B cell (primary cell): ENCODE results near the gene OCA2. TPM values are rescaled to one million over a fixed set of nuclear protein-coding genes. Genes with fewer than 3 reads are reported as not detected.

Experiments used
- ATAC-seq: fragments of 200-7000 bp; cut with Tn5 transposase; one replicate; pipeline ENCODE4 v1.10.0; 2021; ENCODE audit warnings: low read depth, mild to moderate bottlenecking, moderate number of reproducible peaks, moderate library complexity
- CTCF ChIA-PET: fragments of 350-600 bp; sonication (Branson Sonifier 250); formaldehyde crosslinking; loops from one replicate; lab custom pipeline; 2021; ENCODE audit warnings: antibody characterized with exemption, inconsistent platforms; lab: Charles Lee
- POLR2A ChIA-PET: fragments of 350-600 bp; sonication (Branson Sonifier 250); formaldehyde crosslinking; loops from one replicate; lab custom pipeline; 2021; ENCODE audit warnings: antibody characterized with exemption; lab: Charles Lee
- DNase-seq: peaks from one replicate; pipeline ENCODE4 v3.0.0; 2013
- H2AFZ ChIP-seq: 2 replicates; pipeline ENCODE4 v1.6.1; 2012; ENCODE audit warnings: mild to moderate bottlenecking, low read depth, low read length; ENCODE audit not compliant: insufficient read depth, poor library complexity, severe bottlenecking
- H3K27ac ChIP-seq, 2 donors: 1 replicate in 1 of 2; 2 replicates in 1 of 2; pipeline ENCODE4 v1.5.1; 2012 to 2013; ENCODE audit warnings: low read length in 2 of 2, mild to moderate bottlenecking in 2 of 2, moderate library complexity in 1 of 2
- H3K27me3 ChIP-seq, 4 experiments: fragments of 200-600 bp in 1 of 4; sonication (generic) in 1 of 4; replicated peaks in 1 of 4; 1 replicate in 2 of 4; 2 replicates in 2 of 4; pipeline versions ENCODE4 v1.6.1 to v1.7.0; 2013 to 2016; ENCODE audit warnings: low read length in 3 of 4, mild to moderate bottlenecking in 2 of 4, mixed read lengths in 1 of 4, moderate library complexity in 1 of 4; ENCODE audit not compliant: insufficient read depth in 4 of 4, control insufficient read depth in 3 of 4; ENCODE audit errors: control extremely low read depth in 1 of 4
- H3K36me3 ChIP-seq, 2 experiments: replicated peaks in 1 of 2; 1 replicate in 1 of 2; 2 replicates in 1 of 2; pipeline versions ENCODE4 v1.6.1 to v1.7.1; 2013; ENCODE audit warnings: low read length in 1 of 2; ENCODE audit not compliant: insufficient read depth in 2 of 2, control insufficient read depth in 1 of 2; ENCODE audit errors: control extremely low read depth in 1 of 2, extremely low read depth in 1 of 2
- H3K4me1 ChIP-seq, 2 donors: fragments of 200-600 bp in 1 of 2; sonication (generic) in 1 of 2; 1 replicate in 1 of 2; 2 replicates in 1 of 2; pipeline versions ENCODE4 v1.5.1 to v1.6.1; 2013 to 2017; ENCODE audit warnings: low read length in 2 of 2; ENCODE audit not compliant: control insufficient read depth in 2 of 2, insufficient read depth in 2 of 2
- H3K4me2 ChIP-seq: replicated peaks from 2 replicates; pipeline ENCODE3; 2012; ENCODE audit warnings: mild to moderate bottlenecking, low read depth, low read length; ENCODE audit not compliant: poor library complexity, severe bottlenecking
- H3K4me3 ChIP-seq, 5 experiments: fragments of 200-600 bp in 1 of 5; sonication (generic) in 1 of 5; 1 replicate in 3 of 5; 2 replicates in 2 of 5; pipeline versions ENCODE4 v1.5.1 to v1.7.0; 2011 to 2016; ENCODE audit warnings: low read length in 4 of 5, mild to moderate bottlenecking in 4 of 5, low read depth in 2 of 5, control low read depth in 1 of 5, moderate library complexity in 1 of 5; ENCODE audit not compliant: insufficient read depth in 1 of 5; ENCODE audit errors: control extremely low read depth in 1 of 5, extremely low read depth in 1 of 5
- H3K79me2 ChIP-seq: fragments of 200-600 bp; sonication (generic); one replicate; pipeline ENCODE4 v1.6.0; 2016; ENCODE audit warnings: low read length; ENCODE audit not compliant: control insufficient read depth, insufficient read depth
- H3K9ac ChIP-seq: fragments of 200-600 bp; sonication (generic); 2 replicates; pipeline ENCODE4 v1.6.1; 2017; ENCODE audit warnings: mild to moderate bottlenecking, low read length, moderate library complexity
- H3K9me3 ChIP-seq, 3 donors: one replicate each; pipeline versions ENCODE4 v1.6.1 to v1.7.1; 2013; ENCODE audit warnings: low read length in 2 of 3; ENCODE audit not compliant: control insufficient read depth in 2 of 3, insufficient read depth in 1 of 3; ENCODE audit errors: control extremely low read depth in 1 of 3
- H4K20me1 ChIP-seq: 2 replicates; pipeline ENCODE4 v1.6.0; 2012; ENCODE audit warnings: mild to moderate bottlenecking, low read length; ENCODE audit not compliant: insufficient read depth, control insufficient read depth, poor library complexity, severe bottlenecking
- H3K27ac Mint-ChIP-seq: one replicate; pipeline ENCODE4 v1.8.0; 2021; ENCODE audit warnings: mixed read lengths
- H3K27me3 Mint-ChIP-seq: one replicate; pipeline ENCODE4 v1.8.0; 2021; ENCODE audit warnings: mixed read lengths
- H3K4me1 Mint-ChIP-seq: one replicate; pipeline ENCODE4 v1.8.0; 2021; ENCODE audit warnings: mixed read lengths
- H3K4me3 Mint-ChIP-seq: one replicate; pipeline ENCODE4 v1.8.0; 2021; ENCODE audit warnings: mixed read lengths
- H3K9me3 Mint-ChIP-seq: one replicate; pipeline ENCODE4 v1.8.0; 2022; ENCODE audit warnings: mixed read lengths; ENCODE audit not compliant: insufficient read depth
- EZH2 ChIP-seq: IDR thresholded peaks from 2 replicates; pipeline ENCODE4 v1.6.1; 2012; ENCODE audit warnings: borderline replicate concordance, low read depth, mild to moderate bottlenecking, moderate library complexity, low read length; ENCODE audit not compliant: insufficient read depth, poor library complexity, severe bottlenecking
- WGBS: methylation state at CpG from one replicate; pipeline ENCODE4 v1.1.5; 2013; ENCODE audit warnings: missing lambda C conversion rate; ENCODE audit not compliant: insufficient coverage; 5-methylcytosine and 5-hydroxymethylcytosine counted together
- intact Hi-C: fragments of 100-400 bp; cut with micrococcal nuclease; formaldehyde crosslinking; loops from one replicate; pipeline ENCODE4 v1.10.0; 2022
- polyA plus RNA-seq: library from polyadenylated mRNA; depleted of rRNA; stranded (reverse); fragments of >200 nt; gene quantifications from 2 replicates; pipeline ENCODE4 v1.2.3, GENCODE V29; 2012
- total RNA-seq, 2 donors: library from RNA; stranded (reverse); fragments of 120-200 nt in 1 of 2; gene quantifications; 1 replicate in 1 of 2; 2 replicates in 1 of 2; pipeline versions ENCODE4 v1.2.3 to v1.2.4, GENCODE V29; 2013 to 2022
- TF ChIP-seq, protein P1 (sequence below): fragments of 200-600 bp; IDR thresholded peaks from one replicate; pipeline ENCODE4 v1.8.0; 2022; ENCODE audit warnings: antibody characterized with exemption, mild to moderate bottlenecking

The OCA2 gene
- total and polyA plus RNA-seq, 2 donors (not counting 1 experiment from before 2014, with no cell fraction given), result 0.12 TPM; not detected in 1

GRCh38 chr15:27873039-27873438 lies 226.1 kb downstream of the OCA2 start:
- Histone ChIP-seq H3K4me1 (no peaks in the 10 kb centered on the region), H3K36me3 (no peaks in the 10 kb centered on the region), H3K27me3 (no peaks in the 10 kb centered on the region), H3K4me2 (no peak overlapping the region), H3K9ac (no peak overlapping the region), H4K20me1 (no peaks in the 10 kb centered on the region), H3K79me2 (no peaks in the 10 kb centered on the region), H3K9me3 (no peaks in the 10 kb centered on the region), H2AFZ (no peak overlapping the region), H3K27ac (no peak overlapping the region), H3K4me3 (no peak overlapping the region)
- TF ChIP-seq EZH2, result no peak
- TF ChIP-seq, protein P1, sequence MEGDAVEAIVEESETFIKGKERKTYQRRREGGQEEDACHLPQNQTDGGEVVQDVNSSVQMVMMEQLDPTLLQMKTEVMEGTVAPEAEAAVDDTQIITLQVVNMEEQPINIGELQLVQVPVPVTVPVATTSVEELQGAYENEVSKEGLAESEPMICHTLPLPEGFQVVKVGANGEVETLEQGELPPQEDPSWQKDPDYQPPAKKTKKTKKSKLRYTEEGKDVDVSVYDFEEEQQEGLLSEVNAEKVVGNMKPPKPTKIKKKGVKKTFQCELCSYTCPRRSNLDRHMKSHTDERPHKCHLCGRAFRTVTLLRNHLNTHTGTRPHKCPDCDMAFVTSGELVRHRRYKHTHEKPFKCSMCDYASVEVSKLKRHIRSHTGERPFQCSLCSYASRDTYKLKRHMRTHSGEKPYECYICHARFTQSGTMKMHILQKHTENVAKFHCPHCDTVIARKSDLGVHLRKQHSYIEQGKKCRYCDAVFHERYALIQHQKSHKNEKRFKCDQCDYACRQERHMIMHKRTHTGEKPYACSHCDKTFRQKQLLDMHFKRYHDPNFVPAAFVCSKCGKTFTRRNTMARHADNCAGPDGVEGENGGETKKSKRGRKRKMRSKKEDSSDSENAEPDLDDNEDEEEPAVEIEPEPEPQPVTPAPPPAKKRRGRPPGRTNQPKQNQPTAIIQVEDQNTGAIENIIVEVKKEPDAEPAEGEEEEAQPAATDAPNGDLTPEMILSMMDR, result no peak
- intact Hi-C loops, result no loop called here
- no peaks in the 10 kb centered on the region for H3K4me1 Mint-ChIP-seq
- H3K9me3 Mint-ChIP-seq, result no peaks in the 10 kb centered on the region
- POLR2A ChIA-PET, result no interaction called here
- ATAC-seq (no peak), DNase-seq (no peak)
- 93% methylated on average over 6 of the region's 7 CpGs for WGBS
- H3K27ac Mint-ChIP-seq, result no peak overlapping the region
- no peaks in the 10 kb centered on the region for H3K27me3 Mint-ChIP-seq
- no peak overlapping the region for H3K4me3 Mint-ChIP-seq
- CTCF ChIA-PET, result no interaction called here

GRCh38 chr15:27872355-27872754 lies 226.8 kb downstream of the OCA2 start:
- H3K4me2 ChIP-seq, result no peak overlapping the region
- no peaks in the 10 kb centered on the region for H3K9me3 ChIP-seq
- H3K9ac ChIP-seq, result no peak overlapping the region
- H3K4me1 ChIP-seq, result no peaks in the 10 kb centered on the region
- no peaks in the 10 kb centered on the region for H3K27me3 Mint-ChIP-seq
- no peak overlapping the region for H2AFZ ChIP-seq
- no peak overlapping the region for H3K27ac Mint-ChIP-seq
- ChIA-PET CTCF (no interaction called here), POLR2A (no interaction called here)
- no peak overlapping the region for H3K4me3 Mint-ChIP-seq
- H3K27ac ChIP-seq, result no peak overlapping the region
- intact Hi-C loops, result no loop called here
- H4K20me1 ChIP-seq, result no peaks in the 10 kb centered on the region
- TF ChIP-seq, protein P1, result no peak
- no peak for TF ChIP-seq EZH2
- H3K4me1 Mint-ChIP-seq, result no peaks in the 10 kb centered on the region
- H3K36me3 ChIP-seq, result no peaks in the 10 kb centered on the region
- 92% methylated on average over 7 of the region's 9 CpGs for WGBS
- H3K4me3 ChIP-seq, result no peak overlapping the region
- ATAC-seq (no peak), DNase-seq (no peak)
- no peaks in the 10 kb centered on the region for H3K27me3 ChIP-seq
- H3K9me3 Mint-ChIP-seq, result no peaks in the 10 kb centered on the region
- no peaks in the 10 kb centered on the region for H3K79me2 ChIP-seq
